Heart left ventricle (tissue), 16 donors: Measurements from ENCODE around the gene BCL7B. TPM values are rescaled to one million over a fixed set of nuclear protein-coding genes. Genes with fewer than 3 reads are reported as not detected.

Source experiments
- ATAC-seq, 4 donors: fragments of 200-7000 bp; cut with Tn5 transposase; one replicate each; pipeline ENCODE4 v1.9.1; 2020 to 2022; ENCODE audit warnings: moderate library complexity in 4 of 4, mild to moderate bottlenecking in 3 of 4, moderate number of reproducible peaks in 1 of 4
- DNase-seq, 5 donors: peaks; one replicate each; pipeline ENCODE4 v3.0.0-alpha.2; 2020
- H3K27ac ChIP-seq, 12 donors: fragments of 200-600 bp; sonication (generic) in 4 of 12; one replicate each; pipeline versions ENCODE4 v1.5.0 to v1.8.0; 2016 to 2022; ENCODE audit warnings: mild to moderate bottlenecking in 2 of 12
- H3K27me3 ChIP-seq, 9 donors: fragments of 200-600 bp; sonication (generic) in 2 of 9; one replicate each; pipeline versions ENCODE4 v1.5.1 to v1.8.0; 2016 to 2022; ENCODE audit warnings: mild to moderate bottlenecking in 3 of 9
- H3K36me3 ChIP-seq, 9 donors: fragments of 200-600 bp; sonication (generic) in 2 of 9; one replicate each; pipeline versions ENCODE4 v1.5.0 to v1.8.0; 2018 to 2022; ENCODE audit warnings: mild to moderate bottlenecking in 2 of 9
- H3K4me1 ChIP-seq, 12 donors: fragments of 200-600 bp; sonication (generic) in 4 of 12; one replicate each; pipeline versions ENCODE4 v1.5.0 to v1.8.0; 2016 to 2022; ENCODE audit warnings: mild to moderate bottlenecking in 3 of 12
- H3K4me3 ChIP-seq, 12 donors: fragments of 200-600 bp; sonication (generic) in 4 of 12; one replicate each; pipeline versions ENCODE4 v1.5.0 to v1.8.0; 2017 to 2022; ENCODE audit warnings: mild to moderate bottlenecking in 9 of 12, moderate library complexity in 4 of 12
- H3K9me3 ChIP-seq, 12 donors: fragments of 200-600 bp; sonication (generic) in 4 of 12; one replicate each; pipeline versions ENCODE4 v1.5.0 to v1.8.0; 2016 to 2022; ENCODE audit warnings: mild to moderate bottlenecking in 1 of 12
- POLR2A ChIP-seq, 2 donors: fragments of 450-650 bp; IDR thresholded peaks; one replicate each; pipeline ENCODE4 v1.6.1; 2017; ENCODE audit warnings: antibody characterized with exemption in 2 of 2, mild to moderate bottlenecking in 2 of 2, moderate library complexity in 2 of 2
- WGBS, 4 donors: extraction: QIAGEN DNeasy Blood & Tissue Kit in 2 of 4; methylation state at CpG; one replicate each; pipeline versions ENCODE4 v1.1.5 to v1.1.7; 2013 to 2018; 5-methylcytosine and 5-hydroxymethylcytosine counted together
- intact Hi-C, 10 donors: fragments of 100-400 bp; cut with DNase I; formaldehyde crosslinking; loops; one replicate each; pipeline versions ENCODE4 v1.11.1 to v1.14.2; 2022
- polyA plus RNA-seq, 2 donors: library from polyadenylated mRNA; stranded (reverse); fragments of 200-250 nt; gene quantifications; one replicate each; pipeline ENCODE4 v1.2.3, GENCODE V29; 2013
- total RNA-seq, 9 donors: library from RNA; depleted of rRNA in 2 of 9; stranded (reverse); fragments of >200 nt in 2 of 9; fragmentation: NEBNext Ultra II Directional in 3 of 9; extraction: Animal tissue kit (Norgen Biotek cat#: 25700) in 3 of 9; gene quantifications; one replicate each; pipeline versions ENCODE4 v1.1.0 to v1.2.4, GENCODE V29; 2016 to 2023
- TF ChIP-seq, protein P1 (sequence below), 12 donors: fragments of 200-600 bp; sonication (generic) in 4 of 12; IDR thresholded peaks; one replicate each; pipeline versions ENCODE4 v1.5.0 to v1.8.0; 2018 to 2022; ENCODE audit warnings: antibody characterized with exemption in 12 of 12, mild to moderate bottlenecking in 5 of 12
- donor health status: ischemic (EF 13 %, LVEDD 7.1; RV severe dilation, severe dysfunction).
- donor health status: healthy with polysubstance abuse.
- donor health status: DM: no; HTN: yes; CAD: no.
- donor health status: DM: no; HTN: no; CAD: no.
- donor health status: ischemic (EF 25% LVEDD 6.9; RV normal size, moderate dysfunction).
- donor health status: ischemic (EF 25% LVEDD 5.7; RV mildly dilated, moderate dysfunction).
- donor health status: healthy.
- donor health status: DM: yes; HTN: yes; CAD: no.
- donor health status: ischemic (EF 35%, LVEDD 5.7; RV mildly dilated, moderate dysfunction).
- donor health status: nonischemic (EF 11% LVEDD 7.7; RV severe dilation, severe dysfunction).
- donor health status: DM: yes; HTN: yes; CAD: no.
- donor health status: PGD.
- donor health status: ischemic (EF 29% LVEDD 5.4; RV normal size, mild dysfunction).
- donor health status: nonischemic (EF 23%, LVEDD 6.1; RV moderate dilation, normal function).

Gene BCL7B
- total and polyA plus RNA-seq, 11 donors = 63.2 to 182 (median 77.9) TPM

- Histone ChIP-seq H3K36me3 (peaks cover 0 to 35% (median 23%) of the 10 kb centered on the region in 9 donors), H3K4me1 (peaks cover 0 to 51% (median 17%) of the 10 kb centered on the region in 12 donors), H3K4me3 (peak overlapping the region; percentile 42 to 98 (median 95)), H3K9me3 (no peaks in the 10 kb centered on the region), H3K27me3 (no peaks in the 10 kb centered on the region), H3K27ac (peak overlapping the region; percentile 58 to 96 (median 86))
- DNase-seq (peak in 2 of 5 donors; percentile 23 to 58), ATAC-seq (peak in 2 of 4 donors; percentile 7 to 29)
- intact Hi-C loops = loop anchor here in 4 of 10 donors (1.0 to 10.0 kb wide), 5 partner anchors 20 to 55 kb away; partner anchors contain the start of genes BCL7B (in 3 of the 4) and BAZ1B (in 2 of the 4)
- TF ChIP-seq POLR2A (IDR thresholded peaks at IDR 0.05) = no peak
- TF ChIP-seq, protein P1, sequence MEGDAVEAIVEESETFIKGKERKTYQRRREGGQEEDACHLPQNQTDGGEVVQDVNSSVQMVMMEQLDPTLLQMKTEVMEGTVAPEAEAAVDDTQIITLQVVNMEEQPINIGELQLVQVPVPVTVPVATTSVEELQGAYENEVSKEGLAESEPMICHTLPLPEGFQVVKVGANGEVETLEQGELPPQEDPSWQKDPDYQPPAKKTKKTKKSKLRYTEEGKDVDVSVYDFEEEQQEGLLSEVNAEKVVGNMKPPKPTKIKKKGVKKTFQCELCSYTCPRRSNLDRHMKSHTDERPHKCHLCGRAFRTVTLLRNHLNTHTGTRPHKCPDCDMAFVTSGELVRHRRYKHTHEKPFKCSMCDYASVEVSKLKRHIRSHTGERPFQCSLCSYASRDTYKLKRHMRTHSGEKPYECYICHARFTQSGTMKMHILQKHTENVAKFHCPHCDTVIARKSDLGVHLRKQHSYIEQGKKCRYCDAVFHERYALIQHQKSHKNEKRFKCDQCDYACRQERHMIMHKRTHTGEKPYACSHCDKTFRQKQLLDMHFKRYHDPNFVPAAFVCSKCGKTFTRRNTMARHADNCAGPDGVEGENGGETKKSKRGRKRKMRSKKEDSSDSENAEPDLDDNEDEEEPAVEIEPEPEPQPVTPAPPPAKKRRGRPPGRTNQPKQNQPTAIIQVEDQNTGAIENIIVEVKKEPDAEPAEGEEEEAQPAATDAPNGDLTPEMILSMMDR (IDR thresholded peaks at IDR 0.05) = no peak
- 13 to 21% (median 16%) methylated on average over 20 to 32 of the region's 32 CpGs for WGBS, 4 donors
Measured at GRCh38 chr7:73577627-73578341, 20.3 kb upstream of the BCL7B start.

DNA sequence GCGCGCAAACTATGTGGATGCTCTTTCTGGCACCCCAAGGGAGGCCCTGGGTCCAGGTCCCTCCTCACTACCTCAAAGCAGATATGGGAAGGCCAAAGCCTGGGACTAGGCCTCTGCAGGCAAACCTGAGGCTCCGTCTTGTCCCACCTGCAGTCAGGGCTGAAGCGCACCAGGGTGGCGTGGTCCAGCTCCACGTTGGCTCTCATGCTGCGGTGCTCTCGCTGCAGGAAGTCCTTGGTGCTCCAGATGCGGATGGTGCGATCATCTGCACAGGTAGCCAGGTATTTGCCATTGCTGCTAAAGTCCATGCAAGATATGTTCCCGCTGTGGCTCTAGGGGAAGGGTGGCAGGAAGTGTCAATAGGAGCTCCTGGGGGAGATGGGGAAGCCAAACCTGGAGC is 16.3 kb upstream of the BCL7B start:
- Histone ChIP-seq H3K27ac (no peak overlapping the region), H3K9me3 (no peaks in the 10 kb centered on the region), H3K4me1 (peaks cover 0 to 20% (median 11%) of the 10 kb centered on the region in 12 donors), H3K27me3 (no peaks in the 10 kb centered on the region), H3K36me3 (peaks cover 0 to 75% (median 62%) of the 10 kb centered on the region in 9 donors), H3K4me3 (no peak overlapping the region)
- no peak for ATAC-seq
- intact Hi-C loops = loop anchor here in 1 of 10 donors (10.0 kb wide), 1 partner anchor 49 kb away; the partner anchor contains the start of gene BAZ1B
- peak in 1 of 5 donors; percentile 12 for DNase-seq
- 95 to 100% (median 97%) methylated on average over 3 to 11 of the region's 11 CpGs for WGBS, 4 donors
- TF ChIP-seq, protein P1 (IDR thresholded peaks at IDR 0.05) = no peak
- TF ChIP-seq POLR2A (IDR thresholded peaks at IDR 0.05) = no peak

GRCh38 chr7:73573276-73573675 is 15.8 kb upstream of the BCL7B start:
- TF ChIP-seq POLR2A (IDR thresholded peaks at IDR 0.05) = no peak
- TF ChIP-seq, protein P1 (IDR thresholded peaks at IDR 0.05) = no peak
- 91 to 96% (median 93%) methylated on average over 9 of the region's 9 CpGs for WGBS, 4 donors
- no peak for ATAC-seq
- no peaks in the 10 kb centered on the region for H3K9me3 ChIP-seq
- DNase-seq = no peak
- H3K27me3 ChIP-seq = no peaks in the 10 kb centered on the region
- peaks cover 0 to 80% (median 62%) of the 10 kb centered on the region in 9 donors for H3K36me3 ChIP-seq
- H3K27ac ChIP-seq = no peak overlapping the region
- H3K4me3 ChIP-seq = no peak overlapping the region
- intact Hi-C loops = loop anchor here in 1 of 10 donors (10.0 kb wide), 1 partner anchor 48 kb away; the partner anchor contains the start of gene BAZ1B
- H3K4me1 ChIP-seq = peaks cover 0 to 20% (median 11%) of the 10 kb centered on the region in 12 donors

DNA sequence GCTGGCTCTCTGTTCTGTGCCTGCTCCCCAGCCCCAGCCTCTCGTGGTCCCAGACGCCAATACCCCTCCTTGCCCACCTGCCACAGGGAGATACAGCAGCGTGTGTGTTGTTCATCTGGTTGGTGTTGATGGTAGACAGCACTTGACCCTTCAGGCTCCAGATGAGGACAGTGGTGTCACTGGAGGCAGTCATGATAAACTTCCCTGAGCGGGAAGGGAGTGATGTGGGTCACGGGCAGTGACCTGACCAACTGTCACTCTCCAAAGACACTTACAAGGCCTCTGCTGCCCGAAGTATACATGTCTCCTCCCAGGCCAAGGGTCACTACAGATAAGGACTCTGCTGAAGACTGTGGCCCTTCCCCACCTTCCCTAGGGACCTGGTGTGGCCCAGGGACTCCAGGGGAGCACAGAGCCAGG is 15.3 kb upstream of the BCL7B start:
- TF ChIP-seq POLR2A (IDR thresholded peaks at IDR 0.05) = no peak
- intact Hi-C loops = loop anchor here in 1 of 10 donors (10.0 kb wide), 1 partner anchor 48 kb away; the partner anchor contains the start of gene BAZ1B
- Histone ChIP-seq H3K27me3 (no peaks in the 10 kb centered on the region), H3K9me3 (no peaks in the 10 kb centered on the region), H3K27ac (no peak overlapping the region), H3K4me1 (peaks cover 0 to 17% (median 10%) of the 10 kb centered on the region in 12 donors), H3K4me3 (no peak overlapping the region), H3K36me3 (peaks cover 0 to 80% (median 62%) of the 10 kb centered on the region in 9 donors)
- DNase-seq (no peak), ATAC-seq (no peak)
- WGBS, 4 donors = 61 to 76% (median 65%) methylated on average over 4 to 6 of the region's 6 CpGs
